GM18517 (cell line): ENCODE measurements around the gene MAP7D2.

Source experiments
- ATAC-seq: cut with Tn5 transposase; IDR thresholded peaks from one replicate; pipeline ENCODE4 v1.9.1; 2021; ENCODE audit warnings: mild to moderate bottlenecking, moderate library complexity; ENCODE audit not compliant: unreplicated experiment

The MAP7D2 gene

GRCh38 chrX:19981947-19982346 lies 134.8 kb downstream of the MAP7D2 start:
- ATAC-seq, result no peak

- ATAC-seq, result no peak
Measured at GRCh38 chrX:19975845-19976244, 140.9 kb downstream of the MAP7D2 start.

- no peak for ATAC-seq
Measured at GRCh38 chrX:19972984-19973383, 143.7 kb downstream of the MAP7D2 start.

- no peak for ATAC-seq
Measured at GRCh38 chrX:19968276-19968675, 148.4 kb downstream of the MAP7D2 start.

- ATAC-seq, result no peak
Measured at GRCh38 chrX:19966056-19966455, 150.7 kb downstream of the MAP7D2 start.

- ATAC-seq, result peak; percentile 73
Measured at GRCh38 chrX:19964017-19964710, 152.5 kb downstream of the MAP7D2 start.

GRCh38 chrX:19960913-19961312 lies 155.8 kb downstream of the MAP7D2 start:
- no peak for ATAC-seq

- ATAC-seq, result no peak
Measured at GRCh38 chrX:19958552-19959486, 157.9 kb downstream of the MAP7D2 start.

GRCh38 chrX:19956923-19957322 lies 159.8 kb downstream of the MAP7D2 start:
- ATAC-seq, result no peak
